KBM-7 (cell line): ENCODE results near the gene COLQ.
A peak's percentile ranks its signal among the peaks of the same experiment; 100 is the strongest.
"Not testable (repeated sequence)": the region's sequence is repeated elsewhere in the genome, so short reads cannot be mapped to it uniquely, and the experiment has no call there.

Experiments
- DNase-seq: peaks from one replicate; pipeline ENCODE4 v3.0.0-alpha.2; 2015
- in situ Hi-C: fragments of 300-500 bp; cut with MboI; formaldehyde crosslinking; loops from 2 replicates; pipeline ENCODE4 v1.14.3; 2020; ENCODE audit warnings: low sequenced_read_pairs, low pct_unique_long_range_greater_than_20kb, mixed read lengths

COLQ gene

DNA sequence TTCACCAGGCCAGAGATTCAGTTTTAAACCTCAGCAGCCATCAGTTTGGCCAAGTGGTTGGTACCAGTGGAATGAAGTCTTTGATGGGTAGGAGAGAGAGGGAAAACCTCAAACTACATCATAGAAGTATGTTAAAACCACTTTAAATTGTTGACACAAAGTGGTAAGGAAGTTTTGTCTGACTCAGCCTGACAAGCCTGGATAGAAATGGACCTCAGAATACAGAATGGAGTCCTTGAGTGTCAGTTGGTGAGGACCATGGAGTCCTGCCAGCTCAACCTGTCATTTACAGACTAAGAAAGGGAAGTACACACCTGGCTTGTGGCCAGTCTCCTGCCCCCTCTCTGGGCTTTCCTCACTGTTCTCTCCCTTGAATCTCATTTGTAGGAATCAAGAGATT is 82.0 kb downstream of the COLQ start:
- in situ Hi-C loops: no loop called here
- no peak for DNase-seq

DNA sequence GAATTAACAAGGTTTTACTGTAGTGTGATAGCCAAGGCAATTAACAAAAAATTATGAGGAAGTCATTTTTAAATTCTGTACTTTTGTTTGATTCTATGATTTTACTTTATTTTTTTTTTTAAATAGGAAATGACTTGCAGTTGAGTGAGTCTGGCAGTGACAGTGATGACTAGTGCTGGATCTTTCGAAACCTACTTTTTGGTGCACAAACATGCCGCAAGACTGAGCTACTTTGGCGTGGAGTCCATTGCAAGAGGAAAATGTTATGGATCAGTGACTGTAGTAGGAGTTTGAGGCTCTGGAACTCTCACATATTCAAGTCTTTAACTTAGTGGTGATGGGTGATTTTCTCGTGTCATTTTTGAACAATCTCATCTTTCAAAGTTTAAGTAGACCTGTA is 82.5 kb downstream of the COLQ start:
- no peak for DNase-seq
- in situ Hi-C loops: no loop called here

DNA sequence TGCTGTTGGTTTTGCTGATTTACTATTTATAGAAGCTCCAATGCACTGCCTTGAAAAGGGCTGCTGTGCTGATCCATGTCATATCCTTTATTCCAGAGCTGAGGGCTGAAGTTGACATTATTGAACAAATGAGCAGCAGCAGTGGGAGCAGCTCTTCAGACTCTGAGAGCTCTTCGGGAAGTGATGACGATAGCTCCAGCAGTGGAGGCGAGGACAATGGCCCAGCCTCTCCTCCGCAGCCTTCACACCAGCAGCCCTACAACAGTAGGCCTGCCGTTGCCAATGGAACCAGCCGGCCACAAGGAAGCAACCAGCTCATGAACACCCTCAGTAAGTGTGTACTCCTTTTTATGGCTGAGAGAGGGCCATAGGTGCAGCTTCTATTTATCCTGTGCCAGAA is 85.3 kb downstream of the COLQ start:
- in situ Hi-C loops: no loop called here
- DNase-seq: no peak

DNA sequence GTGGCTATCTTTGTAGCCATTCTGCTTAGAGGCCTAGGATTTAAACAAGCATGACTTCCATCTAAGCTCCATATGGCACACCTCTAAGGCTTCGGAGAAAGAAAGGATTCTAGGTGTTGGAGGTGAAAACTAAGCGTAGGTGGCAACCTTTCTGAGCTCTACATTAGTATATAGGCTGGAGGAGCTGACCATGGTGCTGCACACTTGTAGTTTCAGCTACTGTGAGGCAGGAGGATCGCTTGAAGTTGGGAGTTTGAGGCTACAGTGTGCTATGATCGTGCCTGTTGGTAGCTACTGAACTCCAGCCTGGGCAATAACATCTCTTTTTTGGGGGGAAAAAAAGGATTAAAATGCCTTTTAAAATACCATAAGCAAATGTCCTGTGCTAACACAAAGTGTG is 86.8 kb downstream of the COLQ start:
- in situ Hi-C loops: no loop called here
- no peak for DNase-seq

DNA sequence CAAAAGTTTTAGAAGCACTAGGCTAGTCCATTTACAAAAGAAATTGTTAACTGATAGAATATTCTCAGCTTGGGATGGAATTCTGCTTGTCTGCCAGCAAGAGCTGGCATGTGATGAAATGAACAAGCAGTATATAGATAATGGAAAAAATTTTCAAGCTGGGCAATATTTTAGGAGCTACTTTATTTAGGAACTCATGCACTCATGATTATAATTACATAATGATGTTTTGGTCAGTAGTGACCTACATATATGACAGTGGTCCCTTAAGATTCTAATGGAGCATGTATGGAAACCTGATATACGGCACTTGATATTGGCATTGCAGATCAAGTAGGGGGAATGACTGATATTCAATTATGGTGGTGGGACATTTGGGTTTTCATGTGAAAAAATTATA is 88.0 kb downstream of the COLQ start:
- no peak for DNase-seq
- in situ Hi-C loops: no loop called here

DNA sequence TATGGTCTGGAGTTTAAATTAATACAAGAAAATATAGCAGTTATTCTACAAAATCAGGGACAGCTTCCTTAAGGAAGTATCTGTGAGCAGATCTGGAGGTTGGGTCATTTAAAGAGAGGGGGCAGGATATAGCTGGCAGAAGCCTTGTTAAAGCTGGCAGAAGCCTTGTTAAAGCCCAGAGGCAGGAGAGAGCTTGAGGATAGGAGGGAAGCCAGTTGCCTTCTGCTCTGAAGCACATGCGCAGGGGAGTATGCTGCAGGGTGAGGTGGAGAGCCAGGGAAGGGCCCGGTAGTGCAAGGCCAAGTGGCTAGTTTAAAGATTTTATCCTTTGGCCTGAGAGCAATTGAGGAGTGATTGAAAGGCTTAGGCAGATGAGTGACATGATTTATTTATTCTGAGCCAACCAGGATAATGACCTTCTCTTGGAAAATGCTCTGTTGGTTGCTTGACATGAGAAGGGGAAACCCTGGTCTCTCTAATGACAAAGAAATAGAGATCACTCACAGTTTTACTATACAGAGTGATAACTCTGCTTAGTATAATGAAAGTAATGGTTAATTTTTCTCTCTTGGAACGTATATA is 90.2 kb downstream of the COLQ start:
- no peak for DNase-seq
- in situ Hi-C loops: no loop called here

DNA sequence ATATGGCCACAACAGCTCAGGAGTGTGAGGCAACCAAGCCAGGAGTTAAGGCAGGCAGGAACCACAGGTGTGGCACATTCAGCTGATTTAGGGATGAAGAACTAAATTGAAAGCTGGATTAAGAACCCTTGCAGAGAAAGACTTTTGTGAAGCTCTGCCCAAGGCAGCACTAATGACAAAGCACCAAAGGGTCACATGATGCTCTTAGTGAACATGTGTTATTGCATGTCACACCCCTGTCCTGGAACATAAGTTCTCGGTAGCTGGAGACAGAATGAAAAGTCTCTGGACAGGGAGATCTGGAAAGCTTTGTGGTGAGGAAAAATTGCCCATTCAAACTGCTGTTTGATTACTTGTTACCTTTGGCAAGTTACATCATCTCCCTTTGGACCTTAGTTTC is 90.9 kb downstream of the COLQ start:
- in situ Hi-C loops: no loop called here

DNA sequence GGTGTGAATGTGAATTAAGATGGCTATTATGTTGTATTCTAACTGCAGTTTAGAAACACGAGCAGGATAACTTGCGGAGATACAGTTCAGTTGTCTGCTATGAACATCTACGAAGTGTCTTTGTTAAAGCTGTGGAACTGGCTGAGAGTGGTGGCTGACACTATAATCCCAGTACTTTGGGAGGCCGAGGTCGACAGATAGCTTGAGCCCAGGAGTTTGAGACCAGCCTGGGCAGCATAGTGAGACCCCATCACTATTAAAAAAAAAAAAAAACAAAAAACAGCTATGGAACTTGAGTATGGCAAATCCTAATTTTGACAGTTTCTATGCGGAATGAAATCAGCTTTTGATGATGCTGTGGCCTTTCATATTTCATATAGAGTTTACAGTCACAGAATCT is 92.4 kb downstream of the COLQ start:
- no peak for DNase-seq
- in situ Hi-C loops: no loop called here

More for the DNA sequence above, 90.9 kb downstream of the COLQ start:
- no peak for DNase-seq

DNA sequence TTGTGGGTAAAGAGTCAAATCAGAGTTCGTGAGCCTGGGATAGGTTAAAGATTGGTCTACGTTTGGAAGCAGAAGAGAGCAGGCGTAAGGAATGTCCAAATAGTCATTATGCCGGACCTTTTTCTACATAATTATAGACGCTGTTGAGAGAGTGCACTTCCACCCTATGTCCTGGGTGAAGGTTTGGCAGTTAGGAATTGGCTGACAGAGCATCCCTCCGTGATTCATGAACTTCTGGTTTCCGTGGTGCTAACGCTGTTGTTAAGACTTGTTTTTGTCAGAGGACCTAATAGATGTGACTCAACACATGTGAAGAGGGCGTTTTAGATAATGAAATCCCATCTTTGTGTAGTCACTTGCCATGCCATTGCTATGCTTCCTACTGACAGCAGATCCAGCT is 93.0 kb downstream of the COLQ start:
- in situ Hi-C loops: no loop called here
- no peak for DNase-seq

DNA sequence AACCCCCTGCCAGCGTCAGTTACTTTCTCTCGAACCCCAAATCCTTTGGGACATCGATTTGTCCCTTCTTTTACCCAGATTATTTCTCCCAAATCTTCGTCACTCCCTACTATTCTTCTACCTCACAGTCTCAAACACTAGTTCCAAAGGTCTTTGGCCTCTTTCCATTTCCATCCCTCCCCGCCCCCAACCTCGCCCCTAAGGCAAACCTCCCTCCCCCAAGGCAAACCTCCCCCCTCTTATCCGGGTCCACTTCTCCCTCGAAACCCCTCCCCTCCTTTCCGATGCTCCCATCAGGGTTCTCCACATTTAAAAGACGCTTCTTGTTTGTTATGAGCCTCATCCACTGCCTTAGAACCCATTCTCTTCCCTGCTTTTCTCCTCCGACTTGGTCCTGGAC is 93.5 kb downstream of the COLQ start:
- DNase-seq: no peak
- in situ Hi-C loops: no loop called here

DNA sequence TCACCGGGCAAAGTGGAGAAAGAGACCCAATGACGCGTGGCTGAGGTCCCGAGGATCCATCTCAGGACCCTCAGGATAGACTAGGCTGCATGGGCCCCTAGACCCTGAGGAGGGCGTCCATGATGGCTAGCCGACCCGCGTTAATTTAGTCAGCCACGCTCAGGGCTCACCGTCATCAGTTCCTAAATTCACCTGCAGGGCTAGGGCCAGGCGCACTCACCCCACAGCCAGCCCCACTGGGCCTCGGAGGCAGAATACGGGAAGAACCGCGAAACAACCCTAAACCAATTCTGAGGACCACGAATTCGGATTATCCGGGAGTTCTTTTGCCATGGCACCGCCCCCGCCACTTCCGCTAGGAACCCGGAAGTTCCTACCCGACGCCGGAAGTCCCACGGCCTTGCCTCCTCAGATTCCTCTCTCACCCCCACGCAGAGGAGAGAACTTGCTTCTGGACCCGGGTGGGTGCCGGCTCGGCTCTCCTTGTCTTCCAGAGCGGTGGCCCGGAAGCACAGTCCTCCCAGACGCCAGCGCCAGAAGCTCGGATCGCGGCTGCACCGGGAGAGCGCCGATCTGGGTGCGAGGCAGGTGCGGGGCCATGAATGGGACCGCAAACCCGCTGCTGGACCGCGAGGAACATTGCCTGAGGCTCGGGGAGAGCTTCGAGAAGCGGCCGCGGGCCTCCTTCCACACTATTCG is 94.2 kb downstream of the COLQ start, which contains the start of the genes EAF1 and METTL6:
Gene EAF1, plus strand, starts transcription at position 417 of the 699 bp plus-strand sequence. Its CDS starts 182 bp downstream, at position 599.
Gene METTL6, minus strand, starts transcription at position 363 of the 699 bp plus-strand sequence. CDS start 1,033 bp downstream, outside the sequence.
- in situ Hi-C loops: no loop called here
- DNase-seq: peak; percentile 88

DNA sequence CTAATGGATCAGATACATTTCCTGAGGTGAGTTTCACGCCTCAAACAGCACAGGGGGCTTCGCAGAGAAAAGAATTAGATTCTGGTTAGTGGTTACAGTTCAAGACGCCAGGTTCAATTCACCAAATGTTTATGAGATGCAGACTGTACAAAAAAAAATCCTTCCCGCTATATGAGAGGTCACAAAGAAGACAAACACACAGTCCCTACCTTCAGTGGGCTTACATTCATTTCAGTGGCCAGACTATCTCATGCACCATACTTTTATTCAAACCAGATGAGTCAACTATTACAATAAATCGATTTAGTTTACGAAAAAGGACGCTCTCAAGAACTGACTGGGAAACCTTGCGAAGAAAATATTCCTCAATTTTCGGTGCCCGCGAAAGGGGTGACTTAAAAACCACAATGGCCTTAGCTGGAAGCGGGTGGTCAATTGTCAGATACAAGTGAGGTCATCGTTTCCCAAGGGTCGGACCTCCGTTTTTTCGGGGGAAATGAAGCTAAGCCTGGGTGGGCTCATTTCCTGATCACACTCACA is 94.9 kb downstream of the COLQ start:
- DNase-seq: no peak
- in situ Hi-C loops: no loop called here

DNA sequence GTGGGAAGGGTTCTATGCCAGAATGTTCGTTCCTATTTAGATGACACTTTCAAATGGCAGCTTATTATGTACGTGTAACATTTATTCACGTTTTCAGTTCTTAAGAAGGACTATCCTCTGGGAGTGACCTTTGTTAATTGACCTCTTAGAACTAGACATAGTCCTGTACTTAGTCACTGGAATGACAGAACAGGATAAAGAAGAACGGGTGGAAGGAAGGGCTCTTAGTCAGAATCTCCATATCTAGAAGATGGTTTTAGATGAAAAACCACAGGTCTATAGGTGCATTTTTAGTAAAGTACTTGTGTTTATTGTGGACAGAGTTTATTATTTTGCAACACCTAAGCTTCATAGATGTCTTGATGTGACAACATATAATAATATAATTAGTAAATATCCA is 100.6 kb downstream of the COLQ start:
- in situ Hi-C loops: loop anchor here (25.0 kb wide), 1 partner anchor 484 kb away; the partner anchor contains the start of gene NR2C2
- DNase-seq: no peak

DNA sequence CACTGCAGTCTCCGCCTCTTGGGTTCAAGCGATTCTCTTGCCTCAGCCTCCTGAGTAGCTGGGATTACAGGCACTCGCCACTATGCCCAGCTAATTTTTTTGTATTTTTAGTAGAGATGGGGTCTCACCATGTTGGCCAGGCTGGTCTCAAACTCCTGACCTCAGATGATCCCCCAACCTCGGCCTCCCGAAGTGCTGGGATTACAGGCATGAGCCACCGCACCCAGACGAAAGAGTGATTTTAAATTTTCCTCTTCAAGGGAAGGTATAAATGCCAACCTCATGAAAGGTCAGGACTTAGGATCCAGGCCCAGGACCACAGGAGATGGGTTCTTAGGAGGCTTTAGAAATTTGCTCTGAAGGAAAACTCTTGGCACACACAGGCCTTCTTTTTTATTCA is 110.5 kb downstream of the COLQ start:
- in situ Hi-C loops: loop anchor here (25.0 kb wide), 1 partner anchor 474 kb away; the partner anchor contains the start of gene NR2C2
- not testable (repeated sequence) for DNase-seq

DNA sequence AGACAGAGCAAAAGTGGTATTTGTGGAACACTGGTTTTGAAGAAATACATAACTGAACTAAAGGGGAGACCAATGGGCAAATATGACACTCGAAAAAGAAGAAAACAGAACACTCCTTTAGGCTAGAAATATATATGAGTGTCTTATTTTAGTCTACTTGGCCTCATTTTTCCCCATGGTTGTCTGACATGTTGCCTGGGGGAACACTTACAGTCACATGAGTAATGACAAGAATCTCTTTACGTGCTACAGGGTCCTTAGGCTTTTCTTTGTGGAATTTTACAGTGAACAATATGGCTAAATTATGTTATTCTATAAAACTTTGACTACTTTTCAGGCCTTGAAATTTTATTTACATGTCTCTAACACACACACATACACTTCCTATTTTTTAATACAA is 111.7 kb downstream of the COLQ start:
- in situ Hi-C loops: loop anchor here (25.0 kb wide), 1 partner anchor 472 kb away; the partner anchor contains the start of gene NR2C2

DNA sequence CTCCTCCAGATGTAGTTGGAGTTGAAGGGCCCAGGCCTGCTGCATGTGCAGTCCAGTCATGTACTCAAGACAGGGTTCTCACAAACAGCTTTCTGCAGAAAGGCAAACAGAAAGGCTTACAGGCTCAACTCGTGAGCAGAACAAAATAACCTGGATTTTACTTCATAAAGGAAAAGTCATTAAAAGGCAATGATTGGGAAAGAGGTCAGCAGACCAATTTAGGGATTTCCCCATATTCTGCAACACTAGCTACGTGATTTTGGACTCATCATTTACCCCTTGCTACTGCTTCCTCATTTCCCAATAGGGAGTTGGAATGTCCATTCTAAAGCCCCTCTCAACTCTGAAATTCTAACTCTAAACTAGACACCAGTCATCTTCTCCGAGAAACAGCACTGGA is 112.3 kb downstream of the COLQ start:
- no peak for DNase-seq
- in situ Hi-C loops: loop anchor here (25.0 kb wide), 1 partner anchor 472 kb away; the partner anchor contains the start of gene NR2C2

More for the DNA sequence above, 111.7 kb downstream of the COLQ start:
- DNase-seq: no peak

DNA sequence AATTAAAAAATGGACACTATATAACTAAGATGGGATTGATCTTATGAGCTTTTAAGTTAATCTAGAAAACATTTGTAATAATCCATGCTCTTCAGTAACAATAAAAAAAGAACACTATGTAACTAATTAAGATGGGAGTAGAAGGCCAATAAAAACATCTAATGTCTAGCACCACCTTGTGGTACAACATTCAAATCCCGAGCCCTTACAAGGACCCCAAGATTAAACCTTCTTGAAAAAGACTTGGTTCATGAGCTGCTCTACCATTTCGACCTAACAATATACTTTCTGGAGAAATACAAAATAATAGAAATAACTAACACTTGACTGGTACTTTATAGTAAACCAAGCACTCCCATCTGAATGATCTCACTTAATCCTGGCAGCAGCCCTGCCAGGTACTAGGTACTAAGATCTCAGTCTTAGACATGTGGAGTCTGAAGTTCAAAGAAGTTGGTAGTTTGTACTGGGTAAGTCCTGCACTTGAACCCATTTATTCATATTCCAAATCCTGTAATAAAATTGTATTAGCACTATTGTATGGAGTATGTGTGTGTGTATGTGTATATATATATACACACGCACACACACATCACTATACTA is 116.0 kb downstream of the COLQ start:
- DNase-seq: peak; percentile 66
- in situ Hi-C loops: loop anchor here (25.0 kb wide), 1 partner anchor 468 kb away; the partner anchor contains the start of gene NR2C2

DNA sequence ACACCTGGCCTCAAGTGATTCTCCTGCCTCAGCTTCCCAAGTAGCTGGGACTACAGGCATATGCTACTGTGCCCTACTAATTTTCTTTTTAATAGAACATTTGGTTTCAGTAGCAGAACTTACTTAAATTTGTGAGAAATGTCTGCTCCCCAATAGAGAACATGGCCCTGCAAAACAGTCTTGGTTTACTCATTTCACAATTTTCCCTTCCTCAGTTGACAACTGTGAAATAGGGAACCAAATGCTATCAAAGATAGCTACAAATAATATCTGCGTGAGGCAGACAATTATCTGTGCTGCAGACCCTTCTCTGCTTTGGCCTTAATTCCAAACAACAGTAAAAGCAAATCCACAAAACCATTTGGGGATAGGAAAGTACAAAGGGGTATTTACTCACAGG is 116.7 kb downstream of the COLQ start:
- no peak for DNase-seq
- in situ Hi-C loops: loop anchor here (25.0 kb wide), 1 partner anchor 467 kb away; the partner anchor contains the start of gene NR2C2

DNA sequence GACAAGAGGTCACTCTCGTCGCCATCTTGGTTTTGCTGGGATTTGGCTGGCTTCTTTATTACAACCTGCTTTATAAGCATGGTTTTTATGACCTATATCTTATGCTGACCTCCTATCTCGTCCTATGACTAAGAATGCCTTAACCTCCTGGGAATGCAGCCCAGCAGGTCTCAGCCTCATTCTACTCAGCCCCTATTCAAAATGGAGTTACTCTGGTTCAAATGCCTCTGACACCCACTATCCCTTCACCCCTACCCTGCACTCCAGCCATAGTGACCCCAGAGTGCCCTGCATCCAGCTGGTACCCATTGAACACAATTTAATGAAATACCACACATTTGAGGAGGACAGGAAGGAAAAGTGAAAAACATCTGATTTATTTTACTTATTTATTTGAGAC is 117.5 kb downstream of the COLQ start:
- in situ Hi-C loops: loop anchor here (25.0 kb wide), 1 partner anchor 467 kb away; the partner anchor contains the start of gene NR2C2
- DNase-seq: no peak

DNA sequence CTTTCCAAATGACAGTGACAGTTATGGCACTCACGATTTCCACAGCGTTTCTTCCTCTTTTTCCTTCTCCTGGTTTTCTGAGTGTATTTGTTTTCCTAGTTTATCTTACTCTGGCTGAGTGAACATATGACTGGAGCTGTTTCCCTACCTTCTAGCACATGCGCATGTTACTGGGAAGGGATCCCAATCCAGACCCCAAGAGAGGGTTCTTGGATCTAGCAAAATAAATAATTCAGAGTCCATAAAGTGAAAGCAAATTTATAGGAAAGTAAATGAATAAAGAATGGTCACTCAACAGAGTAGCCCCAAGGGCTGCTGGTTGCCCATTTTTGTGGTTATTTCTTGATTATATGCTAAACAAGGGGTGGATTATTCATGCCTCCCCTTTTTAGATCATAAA is 118.0 kb downstream of the COLQ start:
- in situ Hi-C loops: loop anchor here (25.0 kb wide), 1 partner anchor 466 kb away; the partner anchor contains the start of gene NR2C2
- DNase-seq: no peak
